ENCODE measurements around the gene CCDC77.

CCDC77 gene

DNA sequence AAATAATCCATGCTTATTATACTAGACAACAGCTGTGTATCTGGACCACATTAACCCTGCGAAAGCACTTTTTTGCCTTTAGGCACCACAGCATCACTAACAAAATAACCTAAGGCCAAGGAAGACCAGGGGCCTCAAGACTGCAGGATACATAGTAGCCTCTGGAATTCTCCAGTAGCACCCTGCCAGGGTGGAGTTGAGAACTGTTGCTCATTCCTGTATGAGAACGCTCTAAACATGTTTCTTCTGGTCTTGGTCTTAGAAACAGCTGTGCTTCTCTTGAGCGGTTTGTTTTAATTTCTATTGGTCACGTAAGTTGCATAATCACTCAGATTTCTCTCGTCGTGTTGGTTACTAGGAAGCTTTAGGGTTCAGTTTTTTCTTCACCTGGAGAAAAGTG, 66.1 kb downstream of the CCDC77 start:
- Histone ChIP-seq H3K36me3 (ENCODE audit: control insufficient read depth in 1 of 2, insufficient read depth in 2 of 2, low read length in 2 of 2) (no peaks in the 10 kb centered on the region), H3K4me3 (ENCODE audit: low read depth in 1 of 2, low read length in 2 of 2) (no peak overlapping the region), H3K27me3 (ENCODE audit: low read depth, low read length) (peaks cover 6% of the 10 kb centered on the region), H3K27ac (ENCODE audit: low read length) (no peak overlapping the region), H3K9me3 (ENCODE audit: control insufficient read depth in 1 of 2, low read length in 2 of 2) (no peaks in the 10 kb centered on the region), H3K4me1 (ENCODE audit: control insufficient read depth in 1 of 2, insufficient read depth in 2 of 2, low read length in 2 of 2) (no peaks in the 10 kb centered on the region)

DNA sequence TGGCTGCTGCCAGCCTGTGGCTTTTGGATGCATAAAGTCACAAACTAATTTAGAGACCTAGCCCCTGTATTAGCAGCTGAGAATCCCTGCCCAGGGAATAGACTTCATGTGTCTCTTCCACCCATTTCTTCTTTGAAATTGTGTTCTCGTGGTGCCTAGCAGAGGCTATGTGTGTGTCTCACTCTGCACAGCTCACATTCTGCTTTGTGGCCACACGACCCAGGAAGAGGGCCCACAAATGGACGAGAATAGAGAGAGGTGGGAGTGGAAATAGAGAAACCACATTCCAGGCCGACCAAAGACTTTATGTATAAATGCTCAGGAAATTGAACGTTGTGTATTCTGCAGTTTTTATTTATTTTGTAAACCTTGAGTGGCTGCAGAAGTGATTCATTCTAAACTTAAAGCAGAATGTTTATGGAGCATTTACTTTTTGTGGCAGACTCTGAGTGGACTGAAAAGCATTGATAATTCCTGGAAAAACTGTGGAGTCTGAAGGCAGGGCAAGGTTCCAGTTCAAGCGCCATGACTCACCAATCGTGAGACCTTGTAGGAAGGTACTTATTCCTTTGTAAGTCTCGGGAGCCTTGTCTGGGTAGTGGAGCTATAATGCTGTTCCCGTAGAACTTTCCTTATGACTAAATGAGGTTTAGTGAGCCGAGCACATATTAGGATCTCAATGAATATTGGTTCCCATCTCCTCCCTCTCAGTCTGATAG, 67.4 kb downstream of the CCDC77 start:
- Histone ChIP-seq H3K4me3 (ENCODE audit: low read depth in 1 of 2, low read length in 2 of 2) (no peak overlapping the region), H3K9me3 (ENCODE audit: control insufficient read depth in 1 of 2, low read length in 2 of 2) (no peaks in the 10 kb centered on the region), H3K36me3 (ENCODE audit: control insufficient read depth in 1 of 2, insufficient read depth in 2 of 2, low read length in 2 of 2) (no peaks in the 10 kb centered on the region), H3K4me1 (ENCODE audit: control insufficient read depth in 1 of 2, insufficient read depth in 2 of 2, low read length in 2 of 2) (no peaks in the 10 kb centered on the region), H3K27ac (ENCODE audit: low read length) (no peak overlapping the region), H3K27me3 (ENCODE audit: low read depth, low read length) (peaks cover 10% of the 10 kb centered on the region)

DNA sequence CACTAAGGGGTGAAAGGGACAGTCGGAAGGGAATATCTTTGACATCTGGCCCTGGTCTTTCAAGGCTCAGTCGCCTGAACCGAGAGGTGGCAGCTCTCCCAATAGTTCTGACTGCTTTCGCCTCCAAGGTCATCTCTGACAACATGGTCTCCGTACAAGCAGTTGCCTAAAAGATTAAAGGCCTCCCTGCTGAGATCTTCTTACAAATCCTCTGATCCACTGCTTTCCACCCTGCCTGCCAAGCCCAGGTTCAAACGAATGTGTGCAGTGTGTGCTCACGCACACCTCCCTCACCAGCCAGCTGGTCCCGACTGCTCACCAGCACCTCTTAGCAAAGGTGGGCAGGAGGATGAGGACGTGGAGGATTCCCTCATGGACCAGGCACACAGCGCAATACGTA, 68.7 kb downstream of the CCDC77 start:
- Histone ChIP-seq H3K27me3 (ENCODE audit: low read depth, low read length) (peaks cover 6% of the 10 kb centered on the region), H3K9me3 (ENCODE audit: control insufficient read depth in 1 of 2, low read length in 2 of 2) (no peaks in the 10 kb centered on the region), H3K27ac (ENCODE audit: low read length) (no peak overlapping the region), H3K4me3 (ENCODE audit: low read depth in 1 of 2, low read length in 2 of 2) (no peak overlapping the region), H3K4me1 (ENCODE audit: control insufficient read depth in 1 of 2, insufficient read depth in 2 of 2, low read length in 2 of 2) (no peaks in the 10 kb centered on the region), H3K36me3 (ENCODE audit: control insufficient read depth in 1 of 2, insufficient read depth in 2 of 2, low read length in 2 of 2) (no peaks in the 10 kb centered on the region)

DNA sequence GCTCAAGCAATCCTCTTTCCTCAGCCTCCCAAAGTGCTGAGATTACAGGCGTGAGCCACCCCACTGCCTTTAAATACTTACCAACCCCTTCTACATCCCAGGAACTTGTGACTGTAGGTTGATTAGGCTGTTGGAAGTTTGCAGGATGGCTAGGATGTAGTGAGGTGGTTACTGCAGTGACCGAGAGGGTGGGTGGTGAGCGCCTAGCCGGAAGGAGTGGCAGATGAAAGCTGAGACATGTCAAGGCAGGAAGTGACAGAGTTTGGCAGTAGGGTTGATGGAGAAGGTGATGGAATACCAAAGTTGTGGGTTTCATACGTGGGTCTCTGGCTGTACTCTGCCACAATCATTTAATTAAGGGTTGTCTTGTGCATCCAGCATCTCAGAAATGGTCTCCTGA, 71.8 kb downstream of the CCDC77 start:
- no peaks in the 10 kb centered on the region for H3K36me3 ChIP-seq (ENCODE audit: control insufficient read depth in 1 of 2, insufficient read depth in 2 of 2, low read length in 2 of 2)
- no peaks in the 10 kb centered on the region for H3K4me1 ChIP-seq (ENCODE audit: control insufficient read depth in 1 of 2, insufficient read depth in 2 of 2, low read length in 2 of 2)
- peaks cover 4% of the 10 kb centered on the region for H3K27me3 ChIP-seq (ENCODE audit: low read depth, low read length)
- H3K27ac ChIP-seq (ENCODE audit: low read length) = no peak overlapping the region
- H3K9me3 ChIP-seq (ENCODE audit: control insufficient read depth in 1 of 2, low read length in 2 of 2) = no peaks in the 10 kb centered on the region
- no peak overlapping the region for H3K4me3 ChIP-seq (ENCODE audit: low read depth in 1 of 2, low read length in 2 of 2)

DNA sequence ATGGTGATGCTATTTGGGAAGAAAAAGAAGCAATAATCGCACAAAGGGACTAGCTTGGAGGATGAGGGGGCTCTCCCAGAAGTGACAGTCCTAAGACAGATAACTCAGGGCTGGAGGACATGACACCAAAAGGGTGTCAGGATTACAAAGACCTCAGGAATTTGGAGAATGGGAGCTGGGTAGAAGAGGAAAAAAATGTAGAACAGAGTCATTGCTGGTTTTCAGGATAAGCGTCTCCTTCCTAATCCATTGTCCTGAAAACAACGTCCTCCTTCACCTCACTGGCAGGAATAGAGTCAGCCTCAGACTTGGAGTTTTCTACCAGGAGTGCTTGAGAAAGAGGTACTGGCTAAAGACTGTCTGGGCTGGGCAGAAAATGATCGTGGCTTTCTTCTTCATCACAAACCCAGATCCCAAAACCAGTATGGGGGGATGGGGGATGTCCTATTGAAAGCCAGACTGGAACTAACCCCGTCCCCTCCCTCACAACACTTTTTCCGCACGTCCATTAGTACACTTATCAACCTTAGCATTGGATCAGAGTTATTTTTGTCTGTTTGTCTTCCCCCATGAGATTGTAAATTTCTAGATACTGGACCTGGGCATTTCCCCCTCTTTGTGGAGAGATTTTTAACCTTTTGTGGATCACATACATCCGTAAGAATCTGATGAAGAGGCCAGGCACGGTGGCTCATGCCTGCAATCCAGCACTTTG, 72.6 kb downstream of the CCDC77 start:
- Histone ChIP-seq H3K27ac (ENCODE audit: low read length) (no peak overlapping the region), H3K4me3 (ENCODE audit: low read depth in 1 of 2, low read length in 2 of 2) (no peak overlapping the region), H3K4me1 (ENCODE audit: control insufficient read depth in 1 of 2, insufficient read depth in 2 of 2, low read length in 2 of 2) (no peaks in the 10 kb centered on the region), H3K36me3 (ENCODE audit: control insufficient read depth in 1 of 2, insufficient read depth in 2 of 2, low read length in 2 of 2) (no peaks in the 10 kb centered on the region), H3K9me3 (ENCODE audit: control insufficient read depth in 1 of 2, low read length in 2 of 2) (no peaks in the 10 kb centered on the region), H3K27me3 (ENCODE audit: low read depth, low read length) (peaks cover 4% of the 10 kb centered on the region)

DNA sequence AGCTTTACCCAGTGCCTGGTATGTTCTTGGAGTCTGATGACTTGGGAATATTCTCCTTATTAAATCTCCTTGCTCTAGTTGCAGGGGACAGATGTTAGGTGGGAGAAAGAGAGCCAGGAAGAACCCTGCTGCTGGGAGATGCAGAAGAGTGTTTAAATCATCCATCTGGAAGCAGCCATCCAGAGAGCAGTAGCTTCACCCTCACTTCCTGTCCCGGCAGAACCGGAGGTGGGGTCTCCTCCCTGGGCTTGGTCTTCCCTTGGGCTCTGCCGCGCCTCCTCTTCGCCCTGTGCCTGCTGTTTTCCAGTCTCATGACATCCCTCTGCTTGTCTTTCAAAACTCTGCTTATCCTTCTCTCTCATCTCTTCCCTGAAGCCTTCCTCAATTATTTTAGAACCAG, 73.8 kb downstream of the CCDC77 start:
- H3K4me3 ChIP-seq (ENCODE audit: low read depth in 1 of 2, low read length in 2 of 2) = no peak overlapping the region
- no peaks in the 10 kb centered on the region for H3K4me1 ChIP-seq (ENCODE audit: control insufficient read depth in 1 of 2, insufficient read depth in 2 of 2, low read length in 2 of 2)
- peaks cover 4% of the 10 kb centered on the region for H3K27me3 ChIP-seq (ENCODE audit: low read depth, low read length)
- no peaks in the 10 kb centered on the region for H3K9me3 ChIP-seq (ENCODE audit: control insufficient read depth in 1 of 2, low read length in 2 of 2)
- H3K27ac ChIP-seq (ENCODE audit: low read length) = no peak overlapping the region
- H3K36me3 ChIP-seq (ENCODE audit: control insufficient read depth in 1 of 2, insufficient read depth in 2 of 2, low read length in 2 of 2) = no peaks in the 10 kb centered on the region

DNA sequence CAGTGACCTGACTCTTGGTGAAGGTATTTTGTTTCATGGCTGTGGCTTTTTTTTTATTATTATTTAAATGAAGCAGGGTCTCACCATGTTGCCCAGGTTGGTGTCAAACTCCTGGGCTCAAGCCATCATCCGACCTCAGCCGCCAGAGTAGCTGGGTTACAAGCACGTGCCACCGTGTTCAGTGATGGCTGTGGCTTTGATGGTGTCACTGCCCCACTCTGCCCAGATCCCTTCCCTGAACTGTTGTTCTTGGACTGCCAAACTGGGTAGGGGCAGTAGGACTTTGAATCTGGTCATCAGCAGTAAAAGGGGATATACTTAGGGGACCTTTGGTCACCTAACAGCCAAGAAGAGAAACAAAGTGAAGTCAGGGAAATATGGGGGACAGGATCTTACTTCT, 77.7 kb downstream of the CCDC77 start:
- Histone ChIP-seq H3K4me1 (ENCODE audit: control insufficient read depth in 1 of 2, insufficient read depth in 2 of 2, low read length in 2 of 2) (peaks cover 0 to 11% of the 10 kb centered on the region in 2 donors), H3K4me3 (ENCODE audit: low read depth in 1 of 2, low read length in 2 of 2) (no peak overlapping the region), H3K27ac (ENCODE audit: low read length) (no peak overlapping the region), H3K27me3 (ENCODE audit: low read depth, low read length) (no peaks in the 10 kb centered on the region), H3K36me3 (ENCODE audit: control insufficient read depth in 1 of 2, insufficient read depth in 2 of 2, low read length in 2 of 2) (no peaks in the 10 kb centered on the region), H3K9me3 (ENCODE audit: control insufficient read depth in 1 of 2, low read length in 2 of 2) (no peaks in the 10 kb centered on the region)

DNA sequence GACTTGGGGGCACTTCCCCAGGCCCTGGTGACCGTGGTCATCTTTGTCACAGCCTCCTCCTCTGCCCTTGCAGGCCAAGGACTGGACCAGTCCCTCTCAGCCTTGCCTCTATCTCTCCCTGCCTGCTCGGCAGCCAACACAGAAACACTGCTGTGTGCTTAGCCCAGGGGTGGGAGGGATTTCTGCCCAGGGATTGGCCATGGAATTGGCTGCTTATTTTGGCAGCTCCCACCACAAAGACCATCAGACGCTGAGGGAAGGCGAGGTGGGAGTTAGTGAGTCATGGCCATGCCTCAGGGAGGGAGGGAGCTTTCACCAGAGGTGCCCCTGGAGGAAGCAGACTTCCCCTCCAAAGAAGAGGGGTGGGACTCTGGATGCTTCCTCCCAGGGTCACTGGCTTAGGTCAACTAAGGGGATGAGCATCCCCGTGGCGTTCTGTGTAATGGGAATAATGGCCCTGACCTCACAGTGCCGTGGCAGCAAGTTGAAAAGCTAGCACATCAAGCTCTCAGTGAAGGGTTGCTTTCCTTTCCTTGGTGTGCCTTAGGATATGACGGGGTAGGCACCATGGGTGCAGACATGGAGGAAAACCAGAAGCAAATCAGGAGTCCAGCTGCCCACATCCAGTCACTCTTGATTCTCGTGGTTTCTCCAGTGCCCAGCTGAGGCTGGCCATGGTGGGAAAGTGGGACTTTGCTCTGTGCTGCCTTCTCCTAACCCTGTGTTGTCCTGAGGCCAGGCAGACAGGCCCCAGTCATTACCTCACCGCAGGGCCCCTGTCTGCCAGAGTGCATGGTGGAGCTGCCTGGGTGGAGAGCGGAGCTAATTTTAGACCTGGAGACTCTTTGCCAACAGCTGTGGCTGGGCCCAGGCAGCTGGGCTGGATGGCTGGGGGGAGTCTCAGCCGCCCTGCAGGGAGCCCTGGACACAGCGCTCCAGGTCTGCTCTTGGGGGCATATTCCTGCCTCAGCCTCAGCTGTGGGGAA, 79.7 kb downstream of the CCDC77 start:
- Histone ChIP-seq H3K4me1 (ENCODE audit: control insufficient read depth in 1 of 2, insufficient read depth in 2 of 2, low read length in 2 of 2) (peaks cover 0 to 11% of the 10 kb centered on the region in 2 donors), H3K36me3 (ENCODE audit: control insufficient read depth in 1 of 2, insufficient read depth in 2 of 2, low read length in 2 of 2) (no peaks in the 10 kb centered on the region), H3K27ac (ENCODE audit: low read length) (no peak overlapping the region), H3K9me3 (ENCODE audit: control insufficient read depth in 1 of 2, low read length in 2 of 2) (no peaks in the 10 kb centered on the region), H3K4me3 (ENCODE audit: low read depth in 1 of 2, low read length in 2 of 2) (no peak overlapping the region), H3K27me3 (ENCODE audit: low read depth, low read length) (no peaks in the 10 kb centered on the region)

DNA sequence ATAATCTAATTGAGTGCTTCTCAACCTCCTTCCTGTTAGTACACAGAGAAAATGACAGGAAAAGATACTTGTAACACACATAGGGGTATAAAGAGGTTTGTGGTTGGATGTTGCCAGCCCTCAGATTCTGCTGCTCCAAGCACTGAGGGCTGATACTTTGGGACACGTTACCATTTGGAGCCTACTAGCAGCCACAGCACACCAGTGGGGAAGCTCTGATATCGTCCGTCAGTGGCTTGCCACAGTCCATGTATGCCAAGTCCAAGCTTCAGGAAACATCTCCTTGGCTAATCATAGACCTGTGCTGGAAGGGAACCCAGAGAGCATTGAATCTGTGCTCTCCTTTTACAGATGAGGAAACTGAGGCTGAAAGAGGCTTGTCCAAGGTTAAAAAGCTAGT, 80.6 kb downstream of the CCDC77 start:
- H3K4me1 ChIP-seq (ENCODE audit: control insufficient read depth in 1 of 2, insufficient read depth in 2 of 2, low read length in 2 of 2) = peaks cover 0 to 11% of the 10 kb centered on the region in 2 donors
- H3K36me3 ChIP-seq (ENCODE audit: control insufficient read depth in 1 of 2, insufficient read depth in 2 of 2, low read length in 2 of 2) = no peaks in the 10 kb centered on the region
- H3K27ac ChIP-seq (ENCODE audit: low read length) = no peak overlapping the region
- H3K4me3 ChIP-seq (ENCODE audit: low read depth in 1 of 2, low read length in 2 of 2) = no peak overlapping the region
- H3K27me3 ChIP-seq (ENCODE audit: low read depth, low read length) = no peaks in the 10 kb centered on the region
- no peaks in the 10 kb centered on the region for H3K9me3 ChIP-seq (ENCODE audit: control insufficient read depth in 1 of 2, low read length in 2 of 2)

DNA sequence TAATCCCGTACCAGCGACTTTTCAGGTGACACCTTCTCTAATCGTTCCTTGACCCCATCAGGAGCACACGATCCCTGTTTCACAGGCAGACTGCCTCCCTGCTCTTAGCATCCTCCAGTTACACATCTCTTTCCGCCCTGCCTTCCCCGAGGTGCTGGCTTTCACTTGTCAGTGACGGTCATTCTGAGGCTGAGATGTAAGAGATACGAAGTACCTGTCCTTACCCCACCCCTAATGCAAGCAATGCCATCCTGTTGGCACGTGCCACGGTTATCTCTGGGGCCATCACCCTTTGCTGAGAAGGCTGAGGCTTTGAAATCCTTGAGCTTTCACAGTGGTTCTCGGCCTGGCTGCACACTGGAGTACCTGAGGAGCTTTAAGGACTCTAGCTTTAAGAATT, 82.7 kb downstream of the CCDC77 start:
- peaks cover 0 to 3% of the 10 kb centered on the region in 2 donors for H3K9me3 ChIP-seq (ENCODE audit: control insufficient read depth in 1 of 2, low read length in 2 of 2)
- H3K4me3 ChIP-seq (ENCODE audit: low read depth in 1 of 2, low read length in 2 of 2) = no peak overlapping the region
- no peaks in the 10 kb centered on the region for H3K36me3 ChIP-seq (ENCODE audit: control insufficient read depth in 1 of 2, insufficient read depth in 2 of 2, low read length in 2 of 2)
- peaks cover 0 to 11% of the 10 kb centered on the region in 2 donors for H3K4me1 ChIP-seq (ENCODE audit: control insufficient read depth in 1 of 2, insufficient read depth in 2 of 2, low read length in 2 of 2)
- H3K27ac ChIP-seq (ENCODE audit: low read length) = no peak overlapping the region
- no peaks in the 10 kb centered on the region for H3K27me3 ChIP-seq (ENCODE audit: low read depth, low read length)

DNA sequence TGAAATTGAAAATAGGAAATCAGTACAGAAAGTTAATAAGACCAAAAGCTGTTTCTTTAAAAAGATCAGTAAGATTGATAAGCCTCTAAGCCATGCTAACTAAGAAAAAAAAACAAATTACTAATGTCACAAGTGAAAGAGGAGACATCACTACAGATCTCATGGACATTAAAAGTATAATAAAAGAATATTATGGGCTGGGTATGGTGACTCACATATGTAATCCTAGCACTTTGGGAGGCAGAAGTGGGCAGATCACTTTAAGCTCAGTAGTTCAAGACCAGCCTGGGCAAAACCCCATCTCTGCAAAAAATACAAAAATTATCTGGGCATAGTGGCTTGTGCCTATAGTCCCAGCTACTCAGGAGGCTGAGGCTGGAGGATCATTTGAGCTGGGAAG, 88.8 kb downstream of the CCDC77 start:
- H3K4me3 ChIP-seq (ENCODE audit: low read depth in 1 of 2, low read length in 2 of 2) = no peak overlapping the region
- H3K27ac ChIP-seq (ENCODE audit: low read length) = no peak overlapping the region
- H3K9me3 ChIP-seq (ENCODE audit: control insufficient read depth in 1 of 2, low read length in 2 of 2) = peaks cover 0 to 11% of the 10 kb centered on the region in 2 donors
- H3K4me1 ChIP-seq (ENCODE audit: control insufficient read depth in 1 of 2, insufficient read depth in 2 of 2, low read length in 2 of 2) = no peaks in the 10 kb centered on the region
- H3K36me3 ChIP-seq (ENCODE audit: control insufficient read depth in 1 of 2, insufficient read depth in 2 of 2, low read length in 2 of 2) = no peaks in the 10 kb centered on the region
- H3K27me3 ChIP-seq (ENCODE audit: low read depth, low read length) = no peaks in the 10 kb centered on the region
